Loucy (cell line): Measurements from ENCODE around the gene CXCL5.

ENCODE experiments used
- EZH2phosphoT487 ChIP-seq: fragments of 200-600 bp; IDR thresholded peaks from 2 replicates; pipeline ENCODE4 v1.6.1; 2018; ENCODE audit warnings: antibody characterized with exemption, mild to moderate bottlenecking, moderate library complexity, borderline replicate concordance
- TF ChIP-seq, protein P1 (sequence below): fragments of 200-600 bp; sonication (generic); conservative IDR thresholded peaks from 2 replicates; pipeline ENCODE4 v1.5.1; 2014; ENCODE audit warnings: mild to moderate bottlenecking, antibody characterized with exemption, low read length

DNA sequence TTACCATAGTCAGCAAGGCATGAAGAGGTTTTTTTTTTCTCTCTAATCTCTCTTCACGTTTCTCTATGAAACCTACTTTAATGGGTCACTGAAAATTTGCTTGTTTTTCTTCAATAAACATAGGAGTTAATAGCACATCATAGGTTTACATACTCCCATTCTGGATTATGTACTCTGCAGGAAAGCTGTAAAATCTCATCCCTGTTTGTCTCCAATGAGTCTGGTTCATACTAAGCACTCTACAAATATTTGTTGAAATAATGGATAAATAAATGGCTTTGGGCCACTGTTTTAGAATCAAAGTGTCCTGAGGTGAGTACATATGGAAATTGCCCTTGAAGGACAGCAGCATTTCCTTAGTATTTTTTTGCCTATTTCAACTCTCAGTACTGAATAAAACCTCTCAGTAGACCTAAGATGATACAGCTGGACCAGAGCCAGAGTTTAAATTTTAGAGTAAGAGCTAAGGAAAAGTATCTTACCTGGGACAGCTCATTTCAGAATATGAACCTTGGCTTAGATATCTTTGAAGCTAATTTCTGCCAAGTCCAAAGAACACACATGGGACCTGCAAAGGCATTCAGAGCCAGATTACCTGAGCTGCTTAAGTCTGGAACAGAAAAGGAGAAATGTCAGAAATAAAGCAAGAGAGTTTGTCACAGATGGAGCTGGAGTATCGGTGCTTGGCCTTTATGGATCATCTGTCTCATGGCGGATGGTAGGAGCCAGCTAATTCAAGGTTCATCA is 51.1 kb downstream of the CXCL5 start:
- TF ChIP-seq, protein P1, sequence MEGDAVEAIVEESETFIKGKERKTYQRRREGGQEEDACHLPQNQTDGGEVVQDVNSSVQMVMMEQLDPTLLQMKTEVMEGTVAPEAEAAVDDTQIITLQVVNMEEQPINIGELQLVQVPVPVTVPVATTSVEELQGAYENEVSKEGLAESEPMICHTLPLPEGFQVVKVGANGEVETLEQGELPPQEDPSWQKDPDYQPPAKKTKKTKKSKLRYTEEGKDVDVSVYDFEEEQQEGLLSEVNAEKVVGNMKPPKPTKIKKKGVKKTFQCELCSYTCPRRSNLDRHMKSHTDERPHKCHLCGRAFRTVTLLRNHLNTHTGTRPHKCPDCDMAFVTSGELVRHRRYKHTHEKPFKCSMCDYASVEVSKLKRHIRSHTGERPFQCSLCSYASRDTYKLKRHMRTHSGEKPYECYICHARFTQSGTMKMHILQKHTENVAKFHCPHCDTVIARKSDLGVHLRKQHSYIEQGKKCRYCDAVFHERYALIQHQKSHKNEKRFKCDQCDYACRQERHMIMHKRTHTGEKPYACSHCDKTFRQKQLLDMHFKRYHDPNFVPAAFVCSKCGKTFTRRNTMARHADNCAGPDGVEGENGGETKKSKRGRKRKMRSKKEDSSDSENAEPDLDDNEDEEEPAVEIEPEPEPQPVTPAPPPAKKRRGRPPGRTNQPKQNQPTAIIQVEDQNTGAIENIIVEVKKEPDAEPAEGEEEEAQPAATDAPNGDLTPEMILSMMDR: no peak
- TF ChIP-seq EZH2phosphoT487: no peak
